Mucosa of rectum (tissue), 2 donors: ENCODE results near the gene SLC25A46.
"Not testable (repeated sequence)": the region's sequence is repeated elsewhere in the genome, so short reads cannot be mapped to it uniquely, and the experiment has no call there.

ENCODE experiments used
- H3K27ac ChIP-seq, 2 donors: one replicate each; pipeline ENCODE4 v1.7.0; 2013; ENCODE audit warnings: inconsistent platforms in 2 of 2, low read depth in 2 of 2, low read length in 2 of 2
- H3K27me3 ChIP-seq, 2 donors: one replicate each; pipeline ENCODE4 v1.7.0; 2013; ENCODE audit warnings: low read length in 2 of 2; ENCODE audit not compliant: control insufficient read depth in 2 of 2, insufficient read depth in 2 of 2
- H3K36me3 ChIP-seq, 2 donors: one replicate each; pipeline ENCODE4 v1.7.0; 2013; ENCODE audit warnings: low read length in 2 of 2; ENCODE audit not compliant: control insufficient read depth in 2 of 2, insufficient read depth in 2 of 2
- H3K4me1 ChIP-seq, 2 donors: one replicate each; pipeline ENCODE4 v1.7.0; 2013; ENCODE audit warnings: low read length in 2 of 2, mild to moderate bottlenecking in 1 of 2; ENCODE audit not compliant: control insufficient read depth in 2 of 2, insufficient read depth in 2 of 2
- H3K4me3 ChIP-seq, 2 donors: one replicate each; pipeline ENCODE4 v1.7.0; 2013; ENCODE audit warnings: low read length in 2 of 2
- H3K9ac ChIP-seq, 2 donors: one replicate each; pipeline ENCODE4 v1.7.0; 2013; ENCODE audit warnings: low read length in 2 of 2, low read depth in 1 of 2, mild to moderate bottlenecking in 1 of 2
- H3K9me3 ChIP-seq, 2 donors: one replicate each; pipeline ENCODE4 v1.7.0; 2013; ENCODE audit warnings: low read length in 2 of 2; ENCODE audit not compliant: control insufficient read depth in 2 of 2
- donor health status: healthy.
- donor health status: Normal muscosa, but diverticular disease.

SLC25A46 gene

GRCh38 chr5:110738812-110739651 is at the start of gene SLC25A46:
Gene SLC25A46, plus strand, starts transcription at chr5:110739007. Its CDS starts 113 bp downstream, at chr5:110739120.
- Histone ChIP-seq H3K9ac (peak within 1 kb of the TSS; percentile 79 to 91), H3K36me3 (peaks cover 2% of the 10 kb centered on the region in 2 donors), H3K27ac (peak within 1 kb of the TSS; percentile 87 to 93), H3K9me3 (no peaks in the 10 kb centered on the region), H3K4me3 (peak within 1 kb of the TSS; percentile 98 to 99), H3K4me1 (peaks cover 3 to 10% of the 10 kb centered on the region in 2 donors), H3K27me3 (no peaks in the 10 kb centered on the region)

- H3K4me1 ChIP-seq, H3K36me3 ChIP-seq, H3K9me3 ChIP-seq, H3K27me3 ChIP-seq, H3K27ac ChIP-seq, H3K9ac ChIP-seq, H3K4me3 ChIP-seq: not testable (repeated sequence)
These were observed 48.2 kb upstream of the SLC25A46 start for GRCh38 chr5:110690587-110690986.

- H3K9ac ChIP-seq, H3K4me3 ChIP-seq, H3K27me3 ChIP-seq, H3K36me3 ChIP-seq, H3K27ac ChIP-seq, H3K4me1 ChIP-seq, H3K9me3 ChIP-seq: not testable (repeated sequence)
These were observed 46.1 kb upstream of the SLC25A46 start for GRCh38 chr5:110692669-110693068.

- Histone ChIP-seq H3K27me3 (no peaks in the 10 kb centered on the region), H3K4me3 (no peak overlapping the region)
These were observed 36.5 kb upstream of the SLC25A46 start for GRCh38 chr5:110702300-110702699.

GRCh38 chr5:110702704-110703103 is 36.1 kb upstream of the SLC25A46 start:
- Histone ChIP-seq H3K9ac (no peak overlapping the region), H3K27ac (no peak overlapping the region), H3K4me3 (no peak overlapping the region), H3K36me3 (no peaks in the 10 kb centered on the region), H3K27me3 (no peaks in the 10 kb centered on the region), H3K4me1 (no peaks in the 10 kb centered on the region), H3K9me3 (no peaks in the 10 kb centered on the region)

More at GRCh38 chr5:110702300-110702699, 36.5 kb upstream of the SLC25A46 start:
- no peak overlapping the region for H3K9ac ChIP-seq
- H3K36me3 ChIP-seq: no peaks in the 10 kb centered on the region
- H3K4me1 ChIP-seq: no peaks in the 10 kb centered on the region
- H3K9me3 ChIP-seq: no peaks in the 10 kb centered on the region
- no peak overlapping the region for H3K27ac ChIP-seq

- Histone ChIP-seq H3K27ac (no peak overlapping the region), H3K36me3 (no peaks in the 10 kb centered on the region), H3K4me1 (no peaks in the 10 kb centered on the region), H3K9me3 (no peaks in the 10 kb centered on the region), H3K9ac (no peak overlapping the region), H3K27me3 (no peaks in the 10 kb centered on the region), H3K4me3 (no peak overlapping the region)
These were observed 35.3 kb upstream of the SLC25A46 start for GRCh38 chr5:110703481-110703880.

GRCh38 chr5:110705349-110705748 is 33.5 kb upstream of the SLC25A46 start:
- no peaks in the 10 kb centered on the region for H3K36me3 ChIP-seq
- H3K9me3 ChIP-seq: no peaks in the 10 kb centered on the region
- no peaks in the 10 kb centered on the region for H3K27me3 ChIP-seq
- H3K9ac ChIP-seq: no peak overlapping the region
- H3K27ac ChIP-seq: no peak overlapping the region
- H3K4me3 ChIP-seq: no peak overlapping the region
- H3K4me1 ChIP-seq: no peaks in the 10 kb centered on the region

- H3K27ac ChIP-seq: no peak overlapping the region
- no peaks in the 10 kb centered on the region for H3K9me3 ChIP-seq
- no peaks in the 10 kb centered on the region for H3K27me3 ChIP-seq
- no peak overlapping the region for H3K4me3 ChIP-seq
- no peaks in the 10 kb centered on the region for H3K36me3 ChIP-seq
- H3K4me1 ChIP-seq: no peaks in the 10 kb centered on the region
- H3K9ac ChIP-seq: no peak overlapping the region
These were observed 31.5 kb upstream of the SLC25A46 start for GRCh38 chr5:110707260-110707844.

GRCh38 chr5:110716247-110717245 is 22.3 kb upstream of the SLC25A46 start:
- no peaks in the 10 kb centered on the region for H3K9me3 ChIP-seq
- no peak overlapping the region for H3K4me3 ChIP-seq
- H3K4me1 ChIP-seq: no peaks in the 10 kb centered on the region
- no peak overlapping the region for H3K27ac ChIP-seq
- no peaks in the 10 kb centered on the region for H3K27me3 ChIP-seq
- H3K9ac ChIP-seq: no peak overlapping the region
- H3K36me3 ChIP-seq: no peaks in the 10 kb centered on the region
